ENCODE results near the gene AIFM1. TPM values are rescaled to one million over a fixed set of nuclear protein-coding genes. Genes with fewer than 3 reads are reported as not detected.

Gene AIFM1
- total and polyA plus RNA-seq, 2 of the 4 experiments (the other 2 are of a cell fraction), result 22.0 to 27.4 TPM

GRCh38 chrX:130130990-130131389 lies 34.7 kb downstream of the AIFM1 start:
- dilution Hi-C loops (cut with HindIII; ENCODE audit: low sequenced_read_pairs, unreplicated experiment), result no loop called here
- Histone ChIP-seq H3K79me1 (ENCODE audit: low read depth in 1 of 2, low read length in 2 of 2) (no peaks in the 10 kb centered on the region), H3K18ac (ENCODE audit: low read depth, low read length) (no peak overlapping the region)

More at GRCh38 chrX:130130990-130131389, 34.7 kb downstream of the AIFM1 start:
- Histone ChIP-seq H4K91ac (ENCODE audit: insufficient read depth, low read depth, low read length) (no peak overlapping the region), H3K9ac (ENCODE audit: low read depth, low read length) (no peak overlapping the region), H4K5ac (ENCODE audit: low read depth, low read length) (no peak overlapping the region), H2BK120ac (ENCODE audit: low read depth, low read length) (no peak overlapping the region), H3K27ac (ENCODE audit: insufficient read depth, low read length) (no peak overlapping the region), H3K27me3 (ENCODE audit: control insufficient read depth, insufficient read depth, low read length) (no peaks in the 10 kb centered on the region; the same call in 1 of the 2 replicates), H3K4me3 (ENCODE audit: insufficient read depth, low read depth, low read length) (no peak overlapping the region), H2AK9ac (replicated peaks; ENCODE audit: low read depth, low read length, poor library complexity) (no peak overlapping the region), H3K36me3 (ENCODE audit: control insufficient read depth, insufficient read depth, low read length) (peaks cover 22% of the 10 kb centered on the region), H3K4me2 (ENCODE audit: low read depth, low read length) (no peak overlapping the region), H3K9me3 (ENCODE audit: control insufficient read depth, insufficient read depth, low read length) (no peaks in the 10 kb centered on the region), H3K14ac (replicated peaks; ENCODE audit: low read depth, low read length) (no peak overlapping the region), H2AK5ac (ENCODE audit: low read depth, low read length) (no peak overlapping the region), H2BK5ac (ENCODE audit: low read depth, low read length, poor library complexity, severe bottlenecking) (no peak overlapping the region), H3K9me1 (ENCODE audit: insufficient read depth, low read length) (no peaks in the 10 kb centered on the region), H2AFZ (replicated peaks; ENCODE audit: low read length, poor library complexity) (no peak overlapping the region), H4K20me1 (ENCODE audit: insufficient read depth, low read length) (no peaks in the 10 kb centered on the region), H2BK15ac (ENCODE audit: low read depth, low read length) (no peak overlapping the region), H3K4ac (ENCODE audit: low read depth, low read length) (no peak overlapping the region), H3K4me1 (ENCODE audit: control insufficient read depth, insufficient read depth, low read length) (no peaks in the 10 kb centered on the region), H2BK20ac (ENCODE audit: low read depth, low read length) (no peak overlapping the region), H4K8ac (ENCODE audit: low read depth in 2 of 2, low read length in 2 of 2) (no peak overlapping the region), H3K56ac (ENCODE audit: extremely low read depth, insufficient read depth, low read length) (no peak overlapping the region), H3K23ac (ENCODE audit: low read depth, low read length) (no peak overlapping the region)
- BruUV-seq (replicated peaks), result no TSS peak
- POLR2A ChIA-PET (ENCODE audit: unreplicated experiment), result interaction anchor here (0.6 kb wide), 1 partner anchor 55 kb away, joined by 3 read pairs; no protein-coding TSS in a partner anchor
- CTCF ChIA-PET, result no interaction called here
- in situ Hi-C loops (cut with MboI; ENCODE audit: low sequenced_read_pairs), result no loop called here
- intact Hi-C loops (cut with micrococcal nuclease), result no loop called here
- WGBS, 2 experiments (ENCODE audit: extremely low coverage in 2 of 2, insufficient read length in 1 of 2), result 80% methylated on average over 1 of the region's 5 CpGs; no CpG with 5 or more reads in 1 of the 2 experiments
- TF ChIP-seq NFE2L2 (IDR thresholded peaks at IDR 0.05; ENCODE audit: low read depth, low read length) (no peak), MAFK (IDR thresholded peaks at IDR 0.05; ENCODE audit: low read depth, low read length) (no peak), CHD1 (IDR thresholded peaks at IDR 0.05; ENCODE audit: low read depth, low read length) (no peak), BHLHE40 (IDR thresholded peaks at IDR 0.05; ENCODE audit: low read depth, low read length) (no peak)
- TF ChIP-seq, protein P1, sequence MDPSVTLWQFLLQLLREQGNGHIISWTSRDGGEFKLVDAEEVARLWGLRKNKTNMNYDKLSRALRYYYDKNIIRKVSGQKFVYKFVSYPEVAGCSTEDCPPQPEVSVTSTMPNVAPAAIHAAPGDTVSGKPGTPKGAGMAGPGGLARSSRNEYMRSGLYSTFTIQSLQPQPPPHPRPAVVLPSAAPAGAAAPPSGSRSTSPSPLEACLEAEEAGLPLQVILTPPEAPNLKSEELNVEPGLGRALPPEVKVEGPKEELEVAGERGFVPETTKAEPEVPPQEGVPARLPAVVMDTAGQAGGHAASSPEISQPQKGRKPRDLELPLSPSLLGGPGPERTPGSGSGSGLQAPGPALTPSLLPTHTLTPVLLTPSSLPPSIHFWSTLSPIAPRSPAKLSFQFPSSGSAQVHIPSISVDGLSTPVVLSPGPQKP (IDR thresholded peaks at IDR 0.05; ENCODE audit: borderline replicate concordance, low read depth, low read length), result no peak
- no peak for DNase-seq
- no peak for ATAC-seq (ENCODE audit: low read depth)

All from IMR-90 (cell line).